ENCODE results near the gene SLC39A1. TPM values are rescaled to one million over a fixed set of nuclear protein-coding genes. Genes with fewer than 3 reads are reported as not detected.

Gene SLC39A1
- total and polyA plus RNA-seq, 9 of the 15 experiments (the other 6 are each of a cell fraction or from before 2014, with no cell fraction given): 9.9 to 81.1 (median 62.7) TPM

DNA sequence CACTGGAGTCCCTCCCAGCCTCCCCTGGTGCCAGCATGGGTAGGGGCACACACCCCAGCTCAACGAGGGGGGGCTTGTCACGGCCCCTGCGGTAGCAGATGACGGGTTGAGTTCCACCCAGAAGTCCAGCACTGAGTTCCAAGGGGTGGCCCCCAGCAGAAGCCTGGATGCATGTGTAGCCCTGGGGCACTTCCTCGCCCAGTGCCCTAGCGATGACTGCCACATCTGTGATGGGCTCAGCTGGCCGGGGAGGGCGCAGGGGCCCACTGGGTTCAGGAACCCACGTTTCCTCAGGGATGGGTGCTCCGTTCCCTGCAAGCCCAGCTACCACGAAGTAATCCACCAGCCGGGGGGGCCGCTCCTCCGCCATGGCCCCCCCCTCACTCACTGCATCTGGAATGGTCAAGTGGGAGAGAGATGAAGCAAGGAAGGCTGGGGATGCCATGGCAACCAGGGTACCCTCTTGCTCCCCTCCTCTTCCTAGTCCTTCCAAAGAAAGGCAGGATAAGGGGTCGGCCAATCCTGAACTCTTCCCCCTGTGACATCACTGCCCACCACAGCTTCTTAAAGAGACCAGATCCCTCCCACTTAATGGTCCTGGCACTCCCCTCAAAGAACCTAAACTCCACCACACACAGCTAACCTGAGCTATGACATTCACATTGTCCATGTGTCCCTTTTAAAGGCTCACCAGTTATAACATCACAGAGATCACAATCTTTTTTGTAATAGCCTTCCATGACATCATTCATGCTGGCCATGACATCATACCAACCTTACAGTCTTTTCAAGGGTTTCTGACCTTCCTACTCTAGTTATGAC is 19.1 kb downstream of the SLC39A1 start (continued):
- TF ChIP-seq MED1 (CRISPR knock-in tag; IDR thresholded peaks at IDR 0.05; ENCODE audit: borderline replicate concordance): no peak
- TF ChIP-seq, protein P1, sequence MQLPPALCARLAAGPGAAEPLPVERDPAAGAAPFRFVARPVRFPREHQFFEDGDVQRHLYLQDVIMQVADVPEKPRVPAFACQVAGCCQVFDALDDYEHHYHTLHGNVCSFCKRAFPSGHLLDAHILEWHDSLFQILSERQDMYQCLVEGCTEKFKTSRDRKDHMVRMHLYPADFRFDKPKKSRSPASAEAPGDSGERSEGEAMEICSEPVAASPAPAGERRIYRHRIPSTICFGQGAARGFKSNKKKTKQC (CRISPR knock-in tag; IDR thresholded peaks at IDR 0.05): no peak
- TF ChIP-seq SUPT5H (IDR thresholded peaks at IDR 0.05): no peak
- no peak for TF ChIP-seq CHD2 (IDR thresholded peaks at IDR 0.05; ENCODE audit: low read depth, low read length)
- TF ChIP-seq, protein P2, sequence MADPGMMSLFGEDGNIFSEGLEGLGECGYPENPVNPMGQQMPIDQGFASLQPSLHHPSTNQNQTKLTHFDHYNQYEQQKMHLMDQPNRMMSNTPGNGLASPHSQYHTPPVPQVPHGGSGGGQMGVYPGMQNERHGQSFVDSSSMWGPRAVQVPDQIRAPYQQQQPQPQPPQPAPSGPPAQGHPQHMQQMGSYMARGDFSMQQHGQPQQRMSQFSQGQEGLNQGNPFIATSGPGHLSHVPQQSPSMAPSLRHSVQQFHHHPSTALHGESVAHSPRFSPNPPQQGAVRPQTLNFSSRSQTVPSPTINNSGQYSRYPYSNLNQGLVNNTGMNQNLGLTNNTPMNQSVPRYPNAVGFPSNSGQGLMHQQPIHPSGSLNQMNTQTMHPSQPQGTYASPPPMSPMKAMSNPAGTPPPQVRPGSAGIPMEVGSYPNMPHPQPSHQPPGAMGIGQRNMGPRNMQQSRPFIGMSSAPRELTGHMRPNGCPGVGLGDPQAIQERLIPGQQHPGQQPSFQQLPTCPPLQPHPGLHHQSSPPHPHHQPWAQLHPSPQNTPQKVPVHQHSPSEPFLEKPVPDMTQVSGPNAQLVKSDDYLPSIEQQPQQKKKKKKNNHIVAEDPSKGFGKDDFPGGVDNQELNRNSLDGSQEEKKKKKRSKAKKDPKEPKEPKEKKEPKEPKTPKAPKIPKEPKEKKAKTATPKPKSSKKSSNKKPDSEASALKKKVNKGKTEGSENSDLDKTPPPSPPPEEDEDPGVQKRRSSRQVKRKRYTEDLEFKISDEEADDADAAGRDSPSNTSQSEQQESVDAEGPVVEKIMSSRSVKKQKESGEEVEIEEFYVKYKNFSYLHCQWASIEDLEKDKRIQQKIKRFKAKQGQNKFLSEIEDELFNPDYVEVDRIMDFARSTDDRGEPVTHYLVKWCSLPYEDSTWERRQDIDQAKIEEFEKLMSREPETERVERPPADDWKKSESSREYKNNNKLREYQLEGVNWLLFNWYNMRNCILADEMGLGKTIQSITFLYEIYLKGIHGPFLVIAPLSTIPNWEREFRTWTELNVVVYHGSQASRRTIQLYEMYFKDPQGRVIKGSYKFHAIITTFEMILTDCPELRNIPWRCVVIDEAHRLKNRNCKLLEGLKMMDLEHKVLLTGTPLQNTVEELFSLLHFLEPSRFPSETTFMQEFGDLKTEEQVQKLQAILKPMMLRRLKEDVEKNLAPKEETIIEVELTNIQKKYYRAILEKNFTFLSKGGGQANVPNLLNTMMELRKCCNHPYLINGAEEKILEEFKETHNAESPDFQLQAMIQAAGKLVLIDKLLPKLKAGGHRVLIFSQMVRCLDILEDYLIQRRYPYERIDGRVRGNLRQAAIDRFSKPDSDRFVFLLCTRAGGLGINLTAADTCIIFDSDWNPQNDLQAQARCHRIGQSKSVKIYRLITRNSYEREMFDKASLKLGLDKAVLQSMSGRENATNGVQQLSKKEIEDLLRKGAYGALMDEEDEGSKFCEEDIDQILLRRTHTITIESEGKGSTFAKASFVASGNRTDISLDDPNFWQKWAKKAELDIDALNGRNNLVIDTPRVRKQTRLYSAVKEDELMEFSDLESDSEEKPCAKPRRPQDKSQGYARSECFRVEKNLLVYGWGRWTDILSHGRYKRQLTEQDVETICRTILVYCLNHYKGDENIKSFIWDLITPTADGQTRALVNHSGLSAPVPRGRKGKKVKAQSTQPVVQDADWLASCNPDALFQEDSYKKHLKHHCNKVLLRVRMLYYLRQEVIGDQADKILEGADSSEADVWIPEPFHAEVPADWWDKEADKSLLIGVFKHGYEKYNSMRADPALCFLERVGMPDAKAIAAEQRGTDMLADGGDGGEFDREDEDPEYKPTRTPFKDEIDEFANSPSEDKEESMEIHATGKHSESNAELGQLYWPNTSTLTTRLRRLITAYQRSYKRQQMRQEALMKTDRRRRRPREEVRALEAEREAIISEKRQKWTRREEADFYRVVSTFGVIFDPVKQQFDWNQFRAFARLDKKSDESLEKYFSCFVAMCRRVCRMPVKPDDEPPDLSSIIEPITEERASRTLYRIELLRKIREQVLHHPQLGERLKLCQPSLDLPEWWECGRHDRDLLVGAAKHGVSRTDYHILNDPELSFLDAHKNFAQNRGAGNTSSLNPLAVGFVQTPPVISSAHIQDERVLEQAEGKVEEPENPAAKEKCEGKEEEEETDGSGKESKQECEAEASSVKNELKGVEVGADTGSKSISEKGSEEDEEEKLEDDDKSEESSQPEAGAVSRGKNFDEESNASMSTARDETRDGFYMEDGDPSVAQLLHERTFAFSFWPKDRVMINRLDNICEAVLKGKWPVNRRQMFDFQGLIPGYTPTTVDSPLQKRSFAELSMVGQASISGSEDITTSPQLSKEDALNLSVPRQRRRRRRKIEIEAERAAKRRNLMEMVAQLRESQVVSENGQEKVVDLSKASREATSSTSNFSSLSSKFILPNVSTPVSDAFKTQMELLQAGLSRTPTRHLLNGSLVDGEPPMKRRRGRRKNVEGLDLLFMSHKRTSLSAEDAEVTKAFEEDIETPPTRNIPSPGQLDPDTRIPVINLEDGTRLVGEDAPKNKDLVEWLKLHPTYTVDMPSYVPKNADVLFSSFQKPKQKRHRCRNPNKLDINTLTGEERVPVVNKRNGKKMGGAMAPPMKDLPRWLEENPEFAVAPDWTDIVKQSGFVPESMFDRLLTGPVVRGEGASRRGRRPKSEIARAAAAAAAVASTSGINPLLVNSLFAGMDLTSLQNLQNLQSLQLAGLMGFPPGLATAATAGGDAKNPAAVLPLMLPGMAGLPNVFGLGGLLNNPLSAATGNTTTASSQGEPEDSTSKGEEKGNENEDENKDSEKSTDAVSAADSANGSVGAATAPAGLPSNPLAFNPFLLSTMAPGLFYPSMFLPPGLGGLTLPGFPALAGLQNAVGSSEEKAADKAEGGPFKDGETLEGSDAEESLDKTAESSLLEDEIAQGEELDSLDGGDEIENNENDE (IDR thresholded peaks at IDR 0.05; ENCODE audit: low read depth, low read length): no peak
- TF ChIP-seq, protein P3, sequence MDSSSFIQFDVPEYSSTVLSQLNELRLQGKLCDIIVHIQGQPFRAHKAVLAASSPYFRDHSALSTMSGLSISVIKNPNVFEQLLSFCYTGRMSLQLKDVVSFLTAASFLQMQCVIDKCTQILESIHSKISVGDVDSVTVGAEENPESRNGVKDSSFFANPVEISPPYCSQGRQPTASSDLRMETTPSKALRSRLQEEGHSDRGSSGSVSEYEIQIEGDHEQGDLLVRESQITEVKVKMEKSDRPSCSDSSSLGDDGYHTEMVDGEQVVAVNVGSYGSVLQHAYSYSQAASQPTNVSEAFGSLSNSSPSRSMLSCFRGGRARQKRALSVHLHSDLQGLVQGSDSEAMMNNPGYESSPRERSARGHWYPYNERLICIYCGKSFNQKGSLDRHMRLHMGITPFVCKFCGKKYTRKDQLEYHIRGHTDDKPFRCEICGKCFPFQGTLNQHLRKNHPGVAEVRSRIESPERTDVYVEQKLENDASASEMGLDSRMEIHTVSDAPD (CRISPR knock-in tag; IDR thresholded peaks at IDR 0.05): no peak
- 0 out of 2 replicates have a peak, but pooled peaks have one; percentile 37 for TF ChIP-seq IRF2 (CRISPR knock-in tag; IDR thresholded peaks at IDR 0.05)
- TF ChIP-seq, protein P4, sequence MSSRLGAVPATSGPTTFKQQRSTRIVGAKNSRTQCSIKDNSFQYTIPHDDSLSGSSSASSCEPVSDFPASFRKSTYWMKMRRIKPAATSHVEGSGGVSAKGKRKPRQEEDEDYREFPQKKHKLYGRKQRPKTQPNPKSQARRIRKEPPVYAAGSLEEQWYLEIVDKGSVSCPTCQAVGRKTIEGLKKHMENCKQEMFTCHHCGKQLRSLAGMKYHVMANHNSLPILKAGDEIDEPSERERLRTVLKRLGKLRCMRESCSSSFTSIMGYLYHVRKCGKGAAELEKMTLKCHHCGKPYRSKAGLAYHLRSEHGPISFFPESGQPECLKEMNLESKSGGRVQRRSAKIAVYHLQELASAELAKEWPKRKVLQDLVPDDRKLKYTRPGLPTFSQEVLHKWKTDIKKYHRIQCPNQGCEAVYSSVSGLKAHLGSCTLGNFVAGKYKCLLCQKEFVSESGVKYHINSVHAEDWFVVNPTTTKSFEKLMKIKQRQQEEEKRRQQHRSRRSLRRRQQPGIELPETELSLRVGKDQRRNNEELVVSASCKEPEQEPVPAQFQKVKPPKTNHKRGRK (tag; IDR thresholded peaks at IDR 0.05): no peak
- no peak for TF ChIP-seq BACH1 (tag; IDR thresholded peaks at IDR 0.05)
- no peak for TF ChIP-seq SIRT6 (IDR thresholded peaks at IDR 0.05; ENCODE audit: low read depth, low read length)
- TF ChIP-seq HMGN3 (IDR thresholded peaks at IDR 0.05; ENCODE audit: borderline replicate concordance, extremely low read depth, insufficient read length, low read depth, low read length): no peak
- no peak for TF ChIP-seq ZNF133 (CRISPR knock-in tag; IDR thresholded peaks at IDR 0.05)
